HEK293 (cell line): ENCODE results near the gene DENND2A.

Experiments
- GLIS1 ChIP-seq: fragments of 450-650 bp; formaldehyde crosslinking; IDR thresholded peaks from 2 replicates; pipeline ENCODE4 v1.5.1; 2016; ENCODE audit warnings: missing biosample characterization, missing genetic modification characterization
- KLF7 ChIP-seq: fragments of 450-650 bp; formaldehyde crosslinking; IDR thresholded peaks from 2 replicates; pipeline ENCODE4 v1.5.1; 2016; ENCODE audit warnings: missing biosample characterization, missing genetic modification characterization, borderline replicate concordance
- SP3 ChIP-seq: fragments of 450-650 bp; formaldehyde crosslinking; IDR thresholded peaks from 2 replicates; pipeline ENCODE4 v1.5.1; 2016; ENCODE audit warnings: missing biosample characterization, missing genetic modification characterization
- SP7 ChIP-seq: fragments of 450-650 bp; formaldehyde crosslinking; IDR thresholded peaks from 2 replicates; pipeline ENCODE4 v1.5.1; 2016; ENCODE audit warnings: missing biosample characterization, missing genetic modification characterization
- YY2 ChIP-seq: fragments of 450-650 bp; formaldehyde crosslinking; IDR thresholded peaks from 2 replicates; pipeline ENCODE4 v1.5.1; 2016; ENCODE audit warnings: missing biosample characterization, missing genetic modification characterization
- ZBTB11 ChIP-seq: fragments of 450-650 bp; formaldehyde crosslinking; conservative IDR thresholded peaks from 2 replicates; pipeline ENCODE4 v1.5.1; 2016; ENCODE audit warnings: low read depth, missing biosample characterization, missing genetic modification characterization
- ZBTB48 ChIP-seq: fragments of 450-650 bp; formaldehyde crosslinking; IDR thresholded peaks from 2 replicates; pipeline ENCODE4 v1.5.1; 2016; ENCODE audit warnings: missing biosample characterization, missing genetic modification characterization
- ZBTB8A ChIP-seq: fragments of 450-650 bp; formaldehyde crosslinking; IDR thresholded peaks from 2 replicates; pipeline ENCODE4 v1.5.1; 2016; ENCODE audit warnings: missing biosample characterization, missing genetic modification characterization
- ZNF10 ChIP-seq: fragments of 450-650 bp; formaldehyde crosslinking; IDR thresholded peaks from 2 replicates; pipeline ENCODE4 v1.5.1; 2017; ENCODE audit warnings: missing biosample characterization, missing genetic modification characterization
- ZNF132 ChIP-seq: fragments of 450-650 bp; formaldehyde crosslinking; IDR thresholded peaks from 2 replicates; pipeline ENCODE4 v1.5.1; 2017; ENCODE audit warnings: missing biosample characterization, missing genetic modification characterization, borderline replicate concordance
- ZNF169 ChIP-seq: fragments of 450-650 bp; formaldehyde crosslinking; IDR thresholded peaks from 2 replicates; pipeline ENCODE4 v1.5.1; 2016; ENCODE audit warnings: missing biosample characterization, missing genetic modification characterization
- ZNF214 ChIP-seq: fragments of 450-650 bp; formaldehyde crosslinking; IDR thresholded peaks from 2 replicates; pipeline ENCODE4 v1.5.1; 2017; ENCODE audit warnings: missing biosample characterization, mild to moderate bottlenecking, missing genetic modification characterization, borderline replicate concordance
- ZNF335 ChIP-seq: fragments of 450-650 bp; formaldehyde crosslinking; conservative IDR thresholded peaks from 2 replicates; pipeline ENCODE4 v1.5.1; 2016; ENCODE audit warnings: missing biosample characterization, missing genetic modification characterization
- ZNF391 ChIP-seq: fragments of 450-650 bp; formaldehyde crosslinking; IDR thresholded peaks from 2 replicates; pipeline ENCODE4 v1.5.1; 2016; ENCODE audit warnings: low read depth, missing biosample characterization, missing genetic modification characterization, borderline replicate concordance
- ZNF501 ChIP-seq: fragments of 450-650 bp; formaldehyde crosslinking; IDR thresholded peaks from 2 replicates; pipeline ENCODE4 v1.5.1; 2016; ENCODE audit warnings: missing biosample characterization, missing genetic modification characterization
- ZNF600 ChIP-seq: fragments of 450-650 bp; formaldehyde crosslinking; IDR thresholded peaks from 2 replicates; pipeline ENCODE4 v1.5.1; 2016; ENCODE audit warnings: missing biosample characterization, missing genetic modification characterization
- ZNF837 ChIP-seq: fragments of 450-650 bp; formaldehyde crosslinking; IDR thresholded peaks from 2 replicates; pipeline ENCODE4 v1.5.1; 2016; ENCODE audit warnings: missing biosample characterization, missing genetic modification characterization
- TF ChIP-seq, protein P1 (sequence below): fragments of 450-650 bp; formaldehyde crosslinking; IDR thresholded peaks from 2 replicates; pipeline ENCODE4 v1.5.1; 2016; ENCODE audit warnings: missing biosample characterization, missing genetic modification characterization
- TF ChIP-seq, protein P2 (sequence below): fragments of 450-650 bp; formaldehyde crosslinking; IDR thresholded peaks from 2 replicates; pipeline ENCODE4 v1.5.1; 2016; ENCODE audit warnings: missing biosample characterization, missing genetic modification characterization, borderline replicate concordance
- TF ChIP-seq, protein P3 (sequence below): fragments of 450-650 bp; formaldehyde crosslinking; IDR thresholded peaks from 2 replicates; pipeline ENCODE4 v1.5.1; 2016; ENCODE audit warnings: missing biosample characterization, missing genetic modification characterization
- TF ChIP-seq, protein P4 (sequence below): fragments of 450-650 bp; formaldehyde crosslinking; IDR thresholded peaks from 2 replicates; pipeline ENCODE4 v1.5.1; 2016; ENCODE audit warnings: missing biosample characterization, missing genetic modification characterization

Gene DENND2A

DNA sequence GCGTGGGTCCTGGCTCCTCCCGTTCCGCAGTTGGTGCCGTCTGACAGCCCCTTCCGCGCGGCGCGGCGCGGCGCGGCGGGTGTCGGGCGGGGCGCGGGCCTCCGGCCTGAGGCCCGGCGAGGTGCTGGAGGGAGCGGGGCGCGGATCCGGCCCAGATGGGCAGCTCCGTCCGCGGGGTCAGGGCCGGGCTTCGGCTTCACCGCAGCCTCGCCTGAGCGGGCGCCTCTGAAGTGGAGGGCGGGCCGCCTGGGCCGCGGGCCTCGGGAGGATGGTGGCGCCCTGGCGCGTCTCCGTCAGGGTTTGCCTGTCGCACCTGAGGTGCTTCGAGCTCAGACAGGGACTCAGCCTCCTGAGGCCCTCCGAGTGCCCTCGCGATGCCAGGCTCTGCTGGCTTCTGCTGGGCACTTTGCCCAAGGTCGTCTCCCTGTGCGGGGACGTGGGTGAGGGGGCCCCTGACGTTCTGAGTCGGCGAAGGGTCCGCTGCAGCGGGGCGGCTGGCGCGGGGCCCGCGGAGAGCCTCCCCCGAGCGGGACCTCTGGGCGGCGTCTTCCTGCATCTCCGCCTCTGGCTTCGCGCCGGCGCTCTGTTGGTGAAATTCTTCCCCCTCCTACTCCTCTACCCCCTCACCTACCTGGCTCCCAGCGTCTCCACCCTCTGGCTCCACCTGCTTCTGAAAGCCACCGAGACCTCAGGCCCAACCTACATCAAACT lies 32.6 kb upstream of the DENND2A start (continued):
- TF ChIP-seq YY2 (peak; percentile 68), ZNF501 (peak; percentile 84; the same call in 1 of the 2 replicates), ZNF214 (tag by site-specific recombination) (no peak), ZNF10 (tag by site-specific recombination) (peak; percentile 73; the same call in 1 of the 2 replicates), ZNF169 (tag by site-specific recombination) (no peak), ZBTB48 (tag by site-specific recombination) (peak; percentile 66; the same call in 1 of the 2 replicates), SP7 (tag by site-specific recombination) (peak; percentile 78), GLIS1 (peak; percentile 37), ZNF837 (tag by site-specific recombination) (no peak), ZNF391 (peak; percentile 77; the same call in 1 of the 2 replicates), ZNF600 (tag by site-specific recombination) (peak; percentile 58; the same call in 1 of the 2 replicates), ZBTB8A (tag by site-specific recombination) (peak; percentile 90), ZBTB11 (tag by site-specific recombination) (peak; percentile 48), SP3 (peak; percentile 79), ZNF132 (tag by site-specific recombination) (no peak), KLF7 (tag by site-specific recombination) (no peak), ZNF335 (tag by site-specific recombination) (peak; percentile 97)
- TF ChIP-seq, protein P1, sequence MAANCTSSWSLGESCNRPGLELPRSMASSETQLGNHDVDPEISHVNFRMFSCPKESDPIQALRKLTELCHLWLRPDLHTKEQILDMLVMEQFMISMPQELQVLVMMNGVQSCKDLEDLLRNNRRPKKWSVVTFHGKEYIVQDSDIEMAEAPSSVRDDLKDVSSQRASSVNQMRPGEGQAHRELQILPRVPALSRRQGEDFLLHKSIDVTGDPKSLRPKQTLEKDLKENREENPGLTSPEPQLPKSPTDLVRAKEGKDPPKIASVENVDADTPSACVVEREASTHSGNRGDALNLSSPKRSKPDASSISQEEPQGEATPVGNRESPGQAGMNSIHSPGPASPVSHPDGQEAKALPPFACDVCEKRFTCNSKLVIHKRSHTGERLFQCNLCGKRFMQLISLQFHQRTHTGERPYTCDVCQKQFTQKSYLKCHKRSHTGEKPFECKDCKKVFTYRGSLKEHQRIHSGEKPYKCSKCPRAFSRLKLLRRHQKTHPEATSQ = peak; percentile 74; the same call in 1 of the 2 replicates
- TF ChIP-seq, protein P2, sequence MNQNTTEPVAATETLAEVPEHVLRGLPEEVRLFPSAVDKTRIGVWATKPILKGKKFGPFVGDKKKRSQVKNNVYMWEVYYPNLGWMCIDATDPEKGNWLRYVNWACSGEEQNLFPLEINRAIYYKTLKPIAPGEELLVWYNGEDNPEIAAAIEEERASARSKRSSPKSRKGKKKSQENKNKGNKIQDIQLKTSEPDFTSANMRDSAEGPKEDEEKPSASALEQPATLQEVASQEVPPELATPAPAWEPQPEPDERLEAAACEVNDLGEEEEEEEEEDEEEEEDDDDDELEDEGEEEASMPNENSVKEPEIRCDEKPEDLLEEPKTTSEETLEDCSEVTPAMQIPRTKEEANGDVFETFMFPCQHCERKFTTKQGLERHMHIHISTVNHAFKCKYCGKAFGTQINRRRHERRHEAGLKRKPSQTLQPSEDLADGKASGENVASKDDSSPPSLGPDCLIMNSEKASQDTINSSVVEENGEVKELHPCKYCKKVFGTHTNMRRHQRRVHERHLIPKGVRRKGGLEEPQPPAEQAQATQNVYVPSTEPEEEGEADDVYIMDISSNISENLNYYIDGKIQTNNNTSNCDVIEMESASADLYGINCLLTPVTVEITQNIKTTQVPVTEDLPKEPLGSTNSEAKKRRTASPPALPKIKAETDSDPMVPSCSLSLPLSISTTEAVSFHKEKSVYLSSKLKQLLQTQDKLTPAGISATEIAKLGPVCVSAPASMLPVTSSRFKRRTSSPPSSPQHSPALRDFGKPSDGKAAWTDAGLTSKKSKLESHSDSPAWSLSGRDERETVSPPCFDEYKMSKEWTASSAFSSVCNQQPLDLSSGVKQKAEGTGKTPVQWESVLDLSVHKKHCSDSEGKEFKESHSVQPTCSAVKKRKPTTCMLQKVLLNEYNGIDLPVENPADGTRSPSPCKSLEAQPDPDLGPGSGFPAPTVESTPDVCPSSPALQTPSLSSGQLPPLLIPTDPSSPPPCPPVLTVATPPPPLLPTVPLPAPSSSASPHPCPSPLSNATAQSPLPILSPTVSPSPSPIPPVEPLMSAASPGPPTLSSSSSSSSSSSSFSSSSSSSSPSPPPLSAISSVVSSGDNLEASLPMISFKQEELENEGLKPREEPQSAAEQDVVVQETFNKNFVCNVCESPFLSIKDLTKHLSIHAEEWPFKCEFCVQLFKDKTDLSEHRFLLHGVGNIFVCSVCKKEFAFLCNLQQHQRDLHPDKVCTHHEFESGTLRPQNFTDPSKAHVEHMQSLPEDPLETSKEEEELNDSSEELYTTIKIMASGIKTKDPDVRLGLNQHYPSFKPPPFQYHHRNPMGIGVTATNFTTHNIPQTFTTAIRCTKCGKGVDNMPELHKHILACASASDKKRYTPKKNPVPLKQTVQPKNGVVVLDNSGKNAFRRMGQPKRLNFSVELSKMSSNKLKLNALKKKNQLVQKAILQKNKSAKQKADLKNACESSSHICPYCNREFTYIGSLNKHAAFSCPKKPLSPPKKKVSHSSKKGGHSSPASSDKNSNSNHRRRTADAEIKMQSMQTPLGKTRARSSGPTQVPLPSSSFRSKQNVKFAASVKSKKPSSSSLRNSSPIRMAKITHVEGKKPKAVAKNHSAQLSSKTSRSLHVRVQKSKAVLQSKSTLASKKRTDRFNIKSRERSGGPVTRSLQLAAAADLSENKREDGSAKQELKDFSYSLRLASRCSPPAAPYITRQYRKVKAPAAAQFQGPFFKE (tag by site-specific recombination) = no peak
- TF ChIP-seq, protein P3, sequence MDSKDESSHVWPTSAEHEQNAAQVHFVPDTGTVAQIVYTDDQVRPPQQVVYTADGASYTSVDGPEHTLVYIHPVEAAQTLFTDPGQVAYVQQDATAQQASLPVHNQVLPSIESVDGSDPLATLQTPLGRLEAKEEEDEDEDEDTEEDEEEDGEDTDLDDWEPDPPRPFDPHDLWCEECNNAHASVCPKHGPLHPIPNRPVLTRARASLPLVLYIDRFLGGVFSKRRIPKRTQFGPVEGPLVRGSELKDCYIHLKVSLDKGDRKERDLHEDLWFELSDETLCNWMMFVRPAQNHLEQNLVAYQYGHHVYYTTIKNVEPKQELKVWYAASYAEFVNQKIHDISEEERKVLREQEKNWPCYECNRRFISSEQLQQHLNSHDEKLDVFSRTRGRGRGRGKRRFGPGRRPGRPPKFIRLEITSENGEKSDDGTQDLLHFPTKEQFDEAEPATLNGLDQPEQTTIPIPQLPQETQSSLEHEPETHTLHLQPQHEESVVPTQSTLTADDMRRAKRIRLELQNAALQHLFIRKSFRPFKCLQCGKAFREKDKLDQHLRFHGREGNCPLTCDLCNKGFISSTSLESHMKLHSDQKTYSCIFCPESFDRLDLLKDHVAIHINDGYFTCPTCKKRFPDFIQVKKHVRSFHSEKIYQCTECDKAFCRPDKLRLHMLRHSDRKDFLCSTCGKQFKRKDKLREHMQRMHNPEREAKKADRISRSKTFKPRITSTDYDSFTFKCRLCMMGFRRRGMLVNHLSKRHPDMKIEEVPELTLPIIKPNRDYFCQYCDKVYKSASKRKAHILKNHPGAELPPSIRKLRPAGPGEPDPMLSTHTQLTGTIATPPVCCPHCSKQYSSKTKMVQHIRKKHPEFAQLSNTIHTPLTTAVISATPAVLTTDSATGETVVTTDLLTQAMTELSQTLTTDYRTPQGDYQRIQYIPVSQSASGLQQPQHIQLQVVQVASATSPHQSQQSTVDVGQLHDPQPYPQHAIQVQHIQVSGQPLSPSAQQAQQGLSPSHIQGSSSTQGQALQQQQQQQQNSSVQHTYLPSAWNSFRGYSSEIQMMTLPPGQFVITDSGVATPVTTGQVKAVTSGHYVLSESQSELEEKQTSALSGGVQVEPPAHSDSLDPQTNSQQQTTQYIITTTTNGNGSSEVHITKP = peak; percentile 45; the same call in 1 of the 2 replicates
- TF ChIP-seq, protein P4, sequence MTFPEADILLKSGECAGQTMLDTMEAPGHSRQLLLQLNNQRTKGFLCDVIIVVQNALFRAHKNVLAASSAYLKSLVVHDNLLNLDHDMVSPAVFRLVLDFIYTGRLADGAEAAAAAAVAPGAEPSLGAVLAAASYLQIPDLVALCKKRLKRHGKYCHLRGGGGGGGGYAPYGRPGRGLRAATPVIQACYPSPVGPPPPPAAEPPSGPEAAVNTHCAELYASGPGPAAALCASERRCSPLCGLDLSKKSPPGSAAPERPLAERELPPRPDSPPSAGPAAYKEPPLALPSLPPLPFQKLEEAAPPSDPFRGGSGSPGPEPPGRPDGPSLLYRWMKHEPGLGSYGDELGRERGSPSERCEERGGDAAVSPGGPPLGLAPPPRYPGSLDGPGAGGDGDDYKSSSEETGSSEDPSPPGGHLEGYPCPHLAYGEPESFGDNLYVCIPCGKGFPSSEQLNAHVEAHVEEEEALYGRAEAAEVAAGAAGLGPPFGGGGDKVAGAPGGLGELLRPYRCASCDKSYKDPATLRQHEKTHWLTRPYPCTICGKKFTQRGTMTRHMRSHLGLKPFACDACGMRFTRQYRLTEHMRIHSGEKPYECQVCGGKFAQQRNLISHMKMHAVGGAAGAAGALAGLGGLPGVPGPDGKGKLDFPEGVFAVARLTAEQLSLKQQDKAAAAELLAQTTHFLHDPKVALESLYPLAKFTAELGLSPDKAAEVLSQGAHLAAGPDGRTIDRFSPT = peak; percentile 89
